ENCODE data around the gene GSKIP.

GSKIP gene

DNA sequence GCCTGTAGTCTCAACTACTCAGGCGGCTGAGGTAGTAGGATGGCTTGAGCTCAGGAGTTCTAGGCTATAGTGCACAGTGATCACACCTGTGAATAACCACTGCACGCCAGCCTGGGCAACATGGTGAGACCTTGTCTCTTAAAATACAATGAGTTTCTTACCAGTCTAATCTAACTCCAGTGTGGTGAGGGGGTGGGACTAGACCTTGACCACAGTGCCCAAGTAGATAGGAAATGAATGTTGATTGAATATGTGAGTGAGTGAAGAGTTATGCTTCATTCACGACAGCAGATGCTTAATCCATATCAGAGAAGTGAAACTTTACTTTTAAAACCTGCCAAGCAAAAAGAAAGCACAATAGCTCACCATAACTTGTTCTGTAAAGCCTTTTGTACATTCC lies 17.4 kb downstream of the GSKIP start:
- Histone ChIP-seq H3K4me1 (ENCODE audit: control insufficient read depth in 1 of 2, insufficient read depth in 2 of 2, low read length in 2 of 2) (no peaks in the 10 kb centered on the region), H3K9me3 (ENCODE audit: control insufficient read depth in 1 of 2, low read length in 2 of 2) (no peaks in the 10 kb centered on the region), H3K27ac (ENCODE audit: low read length) (no peak overlapping the region), H3K4me3 (ENCODE audit: low read depth in 1 of 2, low read length in 2 of 2) (no peak overlapping the region), H3K36me3 (ENCODE audit: control insufficient read depth in 1 of 2, insufficient read depth in 2 of 2, low read length in 2 of 2) (peaks cover 18 to 25% of the 10 kb centered on the region in 2 donors), H3K27me3 (ENCODE audit: low read depth, low read length) (no peaks in the 10 kb centered on the region)

DNA sequence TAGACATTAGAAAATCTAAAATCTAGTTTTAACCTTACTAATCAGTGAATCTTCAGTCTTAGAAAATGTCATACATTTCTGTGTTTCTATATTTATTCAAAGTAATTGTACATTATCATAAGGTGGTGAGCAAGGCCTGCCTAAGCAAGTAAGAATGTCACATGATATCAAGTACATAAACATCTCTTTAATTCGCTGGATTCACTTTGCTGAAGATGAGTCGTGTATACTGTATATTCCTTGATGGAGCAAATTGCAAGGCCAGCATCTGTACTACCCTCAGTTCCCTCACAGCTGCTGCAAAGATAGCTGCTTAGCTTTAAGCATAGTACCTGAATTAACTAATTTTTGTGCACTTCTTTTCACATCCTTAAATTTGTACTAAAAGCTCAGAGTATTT lies 20.1 kb downstream of the GSKIP start:
- no peaks in the 10 kb centered on the region for H3K27me3 ChIP-seq (ENCODE audit: low read depth, low read length)
- H3K4me1 ChIP-seq (ENCODE audit: control insufficient read depth in 1 of 2, insufficient read depth in 2 of 2, low read length in 2 of 2) = no peaks in the 10 kb centered on the region
- no peak overlapping the region for H3K27ac ChIP-seq (ENCODE audit: low read length)
- no peaks in the 10 kb centered on the region for H3K9me3 ChIP-seq (ENCODE audit: control insufficient read depth in 1 of 2, low read length in 2 of 2)
- H3K4me3 ChIP-seq (ENCODE audit: low read depth in 1 of 2, low read length in 2 of 2) = no peak overlapping the region
- H3K36me3 ChIP-seq (ENCODE audit: control insufficient read depth in 1 of 2, insufficient read depth in 2 of 2, low read length in 2 of 2) = peaks cover 23 to 27% of the 10 kb centered on the region in 2 donors

GRCh38 chr14:96384053-96384452 lies 20.7 kb downstream of the GSKIP start:
- H3K4me1 ChIP-seq (ENCODE audit: control insufficient read depth in 1 of 2, insufficient read depth in 2 of 2, low read length in 2 of 2) = no peaks in the 10 kb centered on the region
- H3K36me3 ChIP-seq (ENCODE audit: control insufficient read depth in 1 of 2, insufficient read depth in 2 of 2, low read length in 2 of 2) = peaks cover 23 to 27% of the 10 kb centered on the region in 2 donors
- no peaks in the 10 kb centered on the region for H3K27me3 ChIP-seq (ENCODE audit: low read depth, low read length)
- no peak overlapping the region for H3K4me3 ChIP-seq (ENCODE audit: low read depth in 1 of 2, low read length in 2 of 2)
- no peaks in the 10 kb centered on the region for H3K9me3 ChIP-seq (ENCODE audit: control insufficient read depth in 1 of 2, low read length in 2 of 2)
- no peak overlapping the region for H3K27ac ChIP-seq (ENCODE audit: low read length)

- H3K9me3 ChIP-seq (ENCODE audit: control insufficient read depth in 1 of 2, low read length in 2 of 2) = no peaks in the 10 kb centered on the region
- no peaks in the 10 kb centered on the region for H3K27me3 ChIP-seq (ENCODE audit: low read depth, low read length)
- H3K27ac ChIP-seq (ENCODE audit: low read length) = no peak overlapping the region
- no peak overlapping the region for H3K4me3 ChIP-seq (ENCODE audit: low read depth in 1 of 2, low read length in 2 of 2)
- peaks cover 23 to 27% of the 10 kb centered on the region in 2 donors for H3K36me3 ChIP-seq (ENCODE audit: control insufficient read depth in 1 of 2, insufficient read depth in 2 of 2, low read length in 2 of 2)
- no peaks in the 10 kb centered on the region for H3K4me1 ChIP-seq (ENCODE audit: control insufficient read depth in 1 of 2, insufficient read depth in 2 of 2, low read length in 2 of 2)
Measured at GRCh38 chr14:96384740-96385139, 21.4 kb downstream of the GSKIP start.

DNA sequence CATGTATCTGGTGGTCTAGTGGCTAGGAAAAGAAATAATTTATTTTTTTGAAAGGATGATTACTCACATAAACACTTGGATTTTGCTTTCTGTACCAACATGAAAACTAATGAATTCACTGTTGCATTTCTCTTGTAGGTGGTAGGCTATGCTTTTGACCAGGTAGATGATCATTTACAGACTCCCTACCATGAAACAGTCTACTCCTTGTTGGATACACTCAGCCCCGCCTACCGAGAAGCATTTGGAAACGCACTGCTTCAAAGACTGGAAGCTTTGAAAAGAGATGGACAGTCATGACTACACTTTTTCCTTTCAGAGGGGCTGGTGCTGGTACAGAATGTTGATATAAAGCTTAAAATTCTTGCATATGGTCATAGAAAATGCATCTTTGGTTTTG lies 22.1 kb downstream of the GSKIP start:
- Histone ChIP-seq H3K36me3 (ENCODE audit: control insufficient read depth in 1 of 2, insufficient read depth in 2 of 2, low read length in 2 of 2) (peaks cover 23 to 27% of the 10 kb centered on the region in 2 donors), H3K4me1 (ENCODE audit: control insufficient read depth in 1 of 2, insufficient read depth in 2 of 2, low read length in 2 of 2) (no peaks in the 10 kb centered on the region), H3K27me3 (ENCODE audit: low read depth, low read length) (no peaks in the 10 kb centered on the region), H3K4me3 (ENCODE audit: low read depth in 1 of 2, low read length in 2 of 2) (no peak overlapping the region), H3K9me3 (ENCODE audit: control insufficient read depth in 1 of 2, low read length in 2 of 2) (no peaks in the 10 kb centered on the region), H3K27ac (ENCODE audit: low read length) (no peak overlapping the region)

GRCh38 chr14:96390965-96391292 lies 27.6 kb downstream of the GSKIP start:
- Histone ChIP-seq H3K27ac (ENCODE audit: low read length) (peak overlapping the region; percentile 16), H3K36me3 (ENCODE audit: control insufficient read depth in 1 of 2, insufficient read depth in 2 of 2, low read length in 2 of 2) (peaks cover 0 to 3% of the 10 kb centered on the region in 2 donors), H3K9me3 (ENCODE audit: control insufficient read depth in 1 of 2, low read length in 2 of 2) (no peaks in the 10 kb centered on the region), H3K27me3 (ENCODE audit: low read depth, low read length) (no peaks in the 10 kb centered on the region), H3K4me1 (ENCODE audit: control insufficient read depth in 1 of 2, insufficient read depth in 2 of 2, low read length in 2 of 2) (peaks cover 0 to 5% of the 10 kb centered on the region in 2 donors), H3K4me3 (ENCODE audit: low read depth in 1 of 2, low read length in 2 of 2) (peak overlapping the region; percentile 70 to 76)

DNA sequence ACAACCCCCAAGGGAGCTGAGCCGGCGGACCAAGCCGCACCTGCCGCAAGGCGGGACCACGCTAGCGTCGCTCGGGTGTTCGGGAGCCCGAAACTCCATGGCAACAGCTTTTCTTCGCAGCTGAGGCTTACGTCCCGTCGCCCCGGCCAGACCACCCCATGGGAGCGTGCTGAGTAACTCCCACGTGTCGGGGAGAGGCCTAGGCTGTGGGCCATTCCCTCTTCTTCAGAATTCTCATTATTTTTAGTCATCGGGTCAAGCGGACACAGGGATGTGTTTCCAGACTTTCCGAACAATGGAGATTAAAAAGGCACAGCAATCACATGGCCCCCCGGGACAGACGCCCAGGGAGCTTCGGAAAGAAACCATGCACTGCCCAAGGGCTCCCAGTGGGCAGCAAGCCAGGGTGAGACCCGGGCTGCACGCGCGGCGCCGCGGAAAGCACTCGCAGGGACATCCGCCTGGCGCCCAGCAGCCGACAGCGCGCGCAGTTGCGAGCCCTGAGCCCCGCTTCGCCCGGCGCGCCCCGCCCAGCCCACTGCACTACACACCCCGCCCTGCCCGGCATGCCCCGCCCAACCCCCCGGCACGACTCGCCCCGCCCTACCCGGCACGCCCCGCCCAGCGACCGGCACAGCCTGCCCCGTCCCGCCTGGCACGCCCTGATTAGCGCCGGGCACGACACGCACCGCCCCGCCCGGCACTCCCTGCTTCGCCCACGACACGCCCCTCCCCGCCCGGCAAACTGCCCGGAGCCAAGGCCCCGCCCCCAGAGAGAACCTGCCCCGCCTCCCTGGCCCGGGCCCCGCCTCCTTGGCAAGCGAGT lies 28.2 kb downstream of the GSKIP start:
- H3K36me3 ChIP-seq (ENCODE audit: control insufficient read depth in 1 of 2, insufficient read depth in 2 of 2, low read length in 2 of 2) = peaks cover 0 to 3% of the 10 kb centered on the region in 2 donors
- H3K27me3 ChIP-seq (ENCODE audit: low read depth, low read length) = no peaks in the 10 kb centered on the region
- H3K9me3 ChIP-seq (ENCODE audit: control insufficient read depth in 1 of 2, low read length in 2 of 2) = no peaks in the 10 kb centered on the region
- H3K4me1 ChIP-seq (ENCODE audit: control insufficient read depth in 1 of 2, insufficient read depth in 2 of 2, low read length in 2 of 2) = peaks cover 0 to 5% of the 10 kb centered on the region in 2 donors
- peak overlapping the region; percentile 70 to 76 for H3K4me3 ChIP-seq (ENCODE audit: low read depth in 1 of 2, low read length in 2 of 2)
- H3K27ac ChIP-seq (ENCODE audit: low read length) = peak overlapping the region; percentile 16

DNA sequence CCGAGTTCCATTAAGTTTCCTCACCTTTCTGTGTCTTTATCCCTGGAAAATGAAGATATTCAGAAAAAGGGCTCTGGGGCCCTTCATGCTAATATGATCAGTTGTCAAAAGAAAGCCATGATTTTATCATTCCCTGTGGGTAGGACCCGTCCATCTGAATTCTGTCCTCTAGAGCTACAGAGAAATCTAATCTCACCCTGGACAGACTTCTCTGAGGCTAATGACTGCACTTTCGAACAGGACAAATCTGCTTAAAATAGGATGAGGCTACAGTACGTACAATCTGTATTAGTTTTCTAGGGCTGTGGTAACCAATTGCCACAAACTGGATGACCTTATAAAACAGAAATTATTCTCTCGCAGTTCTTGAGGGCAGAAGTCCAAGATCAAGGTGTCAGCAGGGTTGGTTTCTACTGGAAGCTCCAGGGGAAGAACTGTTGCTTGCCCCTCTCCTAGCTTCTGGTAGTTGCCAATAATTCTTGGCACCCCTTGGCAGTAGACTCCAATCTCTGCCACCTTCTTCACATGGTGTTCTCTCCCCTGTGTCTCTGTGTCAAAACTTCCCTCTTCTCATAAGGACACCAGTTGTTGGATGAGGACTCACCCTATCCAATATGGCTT lies 29.9 kb downstream of the GSKIP start:
- no peaks in the 10 kb centered on the region for H3K9me3 ChIP-seq (ENCODE audit: control insufficient read depth in 1 of 2, low read length in 2 of 2)
- peaks cover 0 to 5% of the 10 kb centered on the region in 2 donors for H3K4me1 ChIP-seq (ENCODE audit: control insufficient read depth in 1 of 2, insufficient read depth in 2 of 2, low read length in 2 of 2)
- no peak overlapping the region for H3K4me3 ChIP-seq (ENCODE audit: low read depth in 1 of 2, low read length in 2 of 2)
- H3K27ac ChIP-seq (ENCODE audit: low read length) = no peak overlapping the region
- H3K36me3 ChIP-seq (ENCODE audit: control insufficient read depth in 1 of 2, insufficient read depth in 2 of 2, low read length in 2 of 2) = no peaks in the 10 kb centered on the region
- H3K27me3 ChIP-seq (ENCODE audit: low read depth, low read length) = no peaks in the 10 kb centered on the region

- Histone ChIP-seq H3K36me3 (ENCODE audit: control insufficient read depth in 1 of 2, insufficient read depth in 2 of 2, low read length in 2 of 2) (no peaks in the 10 kb centered on the region), H3K27me3 (ENCODE audit: low read depth, low read length) (no peaks in the 10 kb centered on the region), H3K9me3 (ENCODE audit: control insufficient read depth in 1 of 2, low read length in 2 of 2) (no peaks in the 10 kb centered on the region), H3K27ac (ENCODE audit: low read length) (no peak overlapping the region), H3K4me1 (ENCODE audit: control insufficient read depth in 1 of 2, insufficient read depth in 2 of 2, low read length in 2 of 2) (peaks cover 0 to 5% of the 10 kb centered on the region in 2 donors), H3K4me3 (ENCODE audit: low read depth in 1 of 2, low read length in 2 of 2) (no peak overlapping the region)
Measured at GRCh38 chr14:96394047-96394815, 30.9 kb downstream of the GSKIP start.

DNA sequence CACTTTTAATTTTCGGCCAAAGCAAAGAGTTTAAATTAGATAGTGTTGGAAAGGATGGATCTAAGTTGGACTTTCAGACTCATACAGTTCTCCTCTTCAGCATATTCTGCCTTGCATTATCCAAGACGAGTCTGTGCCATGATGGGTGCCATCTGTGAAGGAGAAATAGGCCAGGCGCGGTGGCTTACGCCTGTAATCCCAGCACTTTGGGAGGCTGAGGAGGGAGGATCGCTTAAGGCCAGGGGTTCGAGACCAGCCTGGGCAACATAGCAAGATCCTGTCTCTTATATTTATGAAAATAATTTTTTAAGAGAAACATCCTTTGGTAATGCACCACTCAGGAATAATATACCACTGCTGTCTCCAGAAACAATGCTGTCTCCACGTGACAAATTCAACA lies 35.1 kb downstream of the GSKIP start:
- no peaks in the 10 kb centered on the region for H3K36me3 ChIP-seq (ENCODE audit: control insufficient read depth in 1 of 2, insufficient read depth in 2 of 2, low read length in 2 of 2)
- H3K9me3 ChIP-seq (ENCODE audit: control insufficient read depth in 1 of 2, low read length in 2 of 2) = no peaks in the 10 kb centered on the region
- H3K4me1 ChIP-seq (ENCODE audit: control insufficient read depth in 1 of 2, insufficient read depth in 2 of 2, low read length in 2 of 2) = no peaks in the 10 kb centered on the region
- H3K4me3 ChIP-seq (ENCODE audit: low read depth in 1 of 2, low read length in 2 of 2) = no peak overlapping the region
- no peaks in the 10 kb centered on the region for H3K27me3 ChIP-seq (ENCODE audit: low read depth, low read length)
- no peak overlapping the region for H3K27ac ChIP-seq (ENCODE audit: low read length)

DNA sequence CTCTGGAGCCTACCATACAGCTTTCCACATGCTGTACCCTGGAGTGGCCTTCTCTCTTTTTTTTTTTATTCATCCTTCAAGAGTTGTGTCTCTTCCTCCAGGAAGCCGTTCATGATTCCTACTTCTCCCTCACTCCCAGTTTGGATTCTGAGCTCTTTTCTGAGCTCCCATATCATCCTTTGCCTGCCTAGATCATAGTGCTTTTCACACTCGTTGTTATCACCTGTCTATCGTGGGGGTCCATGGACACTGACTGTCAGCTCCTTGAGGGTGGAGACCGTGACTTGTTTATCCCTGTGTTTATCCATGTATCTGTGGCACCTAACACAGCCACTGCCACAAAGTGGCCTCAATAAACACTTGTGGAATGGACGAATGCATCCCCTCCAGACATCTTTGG lies 35.6 kb downstream of the GSKIP start:
- H3K36me3 ChIP-seq (ENCODE audit: control insufficient read depth in 1 of 2, insufficient read depth in 2 of 2, low read length in 2 of 2) = no peaks in the 10 kb centered on the region
- no peaks in the 10 kb centered on the region for H3K9me3 ChIP-seq (ENCODE audit: control insufficient read depth in 1 of 2, low read length in 2 of 2)
- no peak overlapping the region for H3K4me3 ChIP-seq (ENCODE audit: low read depth in 1 of 2, low read length in 2 of 2)

More for the DNA sequence above, 35.6 kb downstream of the GSKIP start:
- H3K4me1 ChIP-seq (ENCODE audit: control insufficient read depth in 1 of 2, insufficient read depth in 2 of 2, low read length in 2 of 2) = no peaks in the 10 kb centered on the region
- H3K27ac ChIP-seq (ENCODE audit: low read length) = no peak overlapping the region
- H3K27me3 ChIP-seq (ENCODE audit: low read depth, low read length) = no peaks in the 10 kb centered on the region

All from muscle layer of duodenum (tissue), 2 donors.